IgD-negative memory B cell (primary cell): ENCODE measurements around the gene CTNNA2. TPM values are rescaled to one million over a fixed set of nuclear protein-coding genes. Genes with fewer than 3 reads are reported as not detected.

Experiments used
- H3K27ac Mint-ChIP-seq, 3 donors: one replicate each; pipeline ENCODE4 v1.8.0; 2020 to 2022; ENCODE audit warnings: mild to moderate bottlenecking in 3 of 3, mixed read lengths in 3 of 3, moderate library complexity in 1 of 3
- H3K27me3 Mint-ChIP-seq: one replicate; pipeline ENCODE4 v1.8.0; 2021; ENCODE audit warnings: mixed read lengths
- H3K36me3 Mint-ChIP-seq: one replicate; pipeline ENCODE4 v1.8.0; 2020; ENCODE audit warnings: mild to moderate bottlenecking, mixed read lengths
- H3K4me1 Mint-ChIP-seq, 3 donors: one replicate each; pipeline ENCODE4 v1.8.0; 2020 to 2022; ENCODE audit warnings: mixed read lengths in 3 of 3, mild to moderate bottlenecking in 1 of 3
- H3K4me3 Mint-ChIP-seq, 4 donors: one replicate each; pipeline ENCODE4 v1.8.0; 2020 to 2022; ENCODE audit warnings: mild to moderate bottlenecking in 4 of 4, mixed read lengths in 4 of 4, moderate library complexity in 3 of 4
- H3K9me3 Mint-ChIP-seq, 3 donors: one replicate each; pipeline ENCODE4 v1.8.0; 2020 to 2021; ENCODE audit warnings: mixed read lengths in 3 of 3, mild to moderate bottlenecking in 1 of 3
- polyA plus RNA-seq: library from polyadenylated mRNA; unstranded; fragments of 300-500 nt; fragmentation: Illumina TruSeq; gene quantifications from one replicate; pipeline ENCODE4 v1.2.3, GENCODE V29; 2021

The CTNNA2 gene
- polyA plus RNA-seq, 1 donor from 2014 or later = not detected

- Mint-ChIP-seq H3K36me3 (no peaks in the 10 kb centered on the region), H3K9me3 (peaks cover 3 to 14% (median 6%) of the 10 kb centered on the region in 3 donors), H3K27ac (no peak overlapping the region), H3K4me3 (no peak overlapping the region), H3K27me3 (no peaks in the 10 kb centered on the region), H3K4me1 (no peaks in the 10 kb centered on the region)
These were observed 745.5 kb downstream of the CTNNA2 start for GRCh38 chr2:80258341-80258740.

- H3K4me1 Mint-ChIP-seq = no peaks in the 10 kb centered on the region
- no peaks in the 10 kb centered on the region for H3K27me3 Mint-ChIP-seq
- H3K36me3 Mint-ChIP-seq = no peaks in the 10 kb centered on the region
- H3K27ac Mint-ChIP-seq = no peak overlapping the region
- no peak overlapping the region for H3K4me3 Mint-ChIP-seq
- peaks cover 3 to 14% (median 4%) of the 10 kb centered on the region in 3 donors for H3K9me3 Mint-ChIP-seq
These were observed 745.9 kb downstream of the CTNNA2 start for GRCh38 chr2:80258793-80259192.

- no peaks in the 10 kb centered on the region for H3K27me3 Mint-ChIP-seq
- H3K36me3 Mint-ChIP-seq = no peaks in the 10 kb centered on the region
- H3K4me1 Mint-ChIP-seq = no peaks in the 10 kb centered on the region
- H3K27ac Mint-ChIP-seq = no peak overlapping the region
- no peak overlapping the region for H3K4me3 Mint-ChIP-seq
- H3K9me3 Mint-ChIP-seq = peaks cover 3 to 14% (median 4%) of the 10 kb centered on the region in 3 donors
These were observed 746.4 kb downstream of the CTNNA2 start for GRCh38 chr2:80259292-80259691.

GRCh38 chr2:80266231-80266630 is 753.4 kb downstream of the CTNNA2 start:
- no peaks in the 10 kb centered on the region for H3K27me3 Mint-ChIP-seq
- H3K9me3 Mint-ChIP-seq = peaks cover 0 to 2% (median 1%) of the 10 kb centered on the region in 3 donors
- H3K4me1 Mint-ChIP-seq = no peaks in the 10 kb centered on the region
- H3K4me3 Mint-ChIP-seq = no peak overlapping the region
- no peaks in the 10 kb centered on the region for H3K36me3 Mint-ChIP-seq
- no peak overlapping the region for H3K27ac Mint-ChIP-seq

- H3K27me3 Mint-ChIP-seq = no peaks in the 10 kb centered on the region
- peaks cover 0 to 6% (median 4%) of the 10 kb centered on the region in 3 donors for H3K9me3 Mint-ChIP-seq
- no peak overlapping the region for H3K27ac Mint-ChIP-seq
- no peaks in the 10 kb centered on the region for H3K4me1 Mint-ChIP-seq
- no peak overlapping the region for H3K4me3 Mint-ChIP-seq
- no peaks in the 10 kb centered on the region for H3K36me3 Mint-ChIP-seq
These were observed 757.0 kb downstream of the CTNNA2 start for GRCh38 chr2:80269806-80270205.

- no peak overlapping the region for H3K27ac Mint-ChIP-seq
- no peaks in the 10 kb centered on the region for H3K4me1 Mint-ChIP-seq
- no peak overlapping the region for H3K4me3 Mint-ChIP-seq
- H3K36me3 Mint-ChIP-seq = peaks cover 2% of the 10 kb centered on the region
- peaks cover 3 to 9% (median 4%) of the 10 kb centered on the region in 3 donors for H3K9me3 Mint-ChIP-seq
- H3K27me3 Mint-ChIP-seq = no peaks in the 10 kb centered on the region
These were observed 767.7 kb downstream of the CTNNA2 start for GRCh38 chr2:80280598-80280997.

GRCh38 chr2:80281049-80281448 is 768.2 kb downstream of the CTNNA2 start:
- H3K9me3 Mint-ChIP-seq = peaks cover 3 to 9% (median 4%) of the 10 kb centered on the region in 3 donors
- no peaks in the 10 kb centered on the region for H3K4me1 Mint-ChIP-seq
- peaks cover 2% of the 10 kb centered on the region for H3K36me3 Mint-ChIP-seq
- no peaks in the 10 kb centered on the region for H3K27me3 Mint-ChIP-seq
- no peak overlapping the region for H3K27ac Mint-ChIP-seq
- H3K4me3 Mint-ChIP-seq = no peak overlapping the region

- no peak overlapping the region for H3K27ac Mint-ChIP-seq
- H3K27me3 Mint-ChIP-seq = no peaks in the 10 kb centered on the region
- H3K4me1 Mint-ChIP-seq = no peaks in the 10 kb centered on the region
- H3K36me3 Mint-ChIP-seq = no peaks in the 10 kb centered on the region
- H3K9me3 Mint-ChIP-seq = peaks cover 4 to 8% (median 6%) of the 10 kb centered on the region in 3 donors
- H3K4me3 Mint-ChIP-seq = no peak overlapping the region
These were observed 775.7 kb downstream of the CTNNA2 start for GRCh38 chr2:80288576-80288975.

- Mint-ChIP-seq H3K36me3 (no peaks in the 10 kb centered on the region), H3K4me1 (no peaks in the 10 kb centered on the region), H3K27ac (no peak overlapping the region), H3K4me3 (no peak overlapping the region), H3K27me3 (no peaks in the 10 kb centered on the region), H3K9me3 (peaks cover 4 to 7% (median 4%) of the 10 kb centered on the region in 3 donors)
These were observed 778.8 kb downstream of the CTNNA2 start for GRCh38 chr2:80291656-80292055.

- Mint-ChIP-seq H3K4me1 (no peaks in the 10 kb centered on the region), H3K9me3 (peaks cover 4 to 11% (median 4%) of the 10 kb centered on the region in 3 donors), H3K36me3 (no peaks in the 10 kb centered on the region), H3K4me3 (no peak overlapping the region), H3K27me3 (no peaks in the 10 kb centered on the region), H3K27ac (no peak overlapping the region)
These were observed 779.6 kb downstream of the CTNNA2 start for GRCh38 chr2:80292474-80292873.

- no peak overlapping the region for H3K4me3 Mint-ChIP-seq
- H3K27ac Mint-ChIP-seq = no peak overlapping the region
- H3K9me3 Mint-ChIP-seq = peaks cover 4 to 11% (median 4%) of the 10 kb centered on the region in 3 donors
- no peaks in the 10 kb centered on the region for H3K27me3 Mint-ChIP-seq
- no peaks in the 10 kb centered on the region for H3K36me3 Mint-ChIP-seq
- H3K4me1 Mint-ChIP-seq = no peaks in the 10 kb centered on the region
These were observed 780.2 kb downstream of the CTNNA2 start for GRCh38 chr2:80293039-80293438.

- Mint-ChIP-seq H3K27ac (no peak overlapping the region), H3K36me3 (no peaks in the 10 kb centered on the region), H3K27me3 (peaks cover 15% of the 10 kb centered on the region), H3K4me1 (no peaks in the 10 kb centered on the region), H3K9me3 (peaks cover 0 to 8% (median 2%) of the 10 kb centered on the region in 3 donors), H3K4me3 (no peak overlapping the region)
These were observed 786.1 kb downstream of the CTNNA2 start for GRCh38 chr2:80298954-80299353.

GRCh38 chr2:80299661-80300060 is 786.8 kb downstream of the CTNNA2 start:
- Mint-ChIP-seq H3K27me3 (peaks cover 15% of the 10 kb centered on the region), H3K36me3 (no peaks in the 10 kb centered on the region), H3K4me3 (no peak overlapping the region), H3K9me3 (peaks cover 0 to 4% (median 2%) of the 10 kb centered on the region in 3 donors), H3K27ac (no peak overlapping the region), H3K4me1 (no peaks in the 10 kb centered on the region)

- H3K27me3 Mint-ChIP-seq = peaks cover 17% of the 10 kb centered on the region
- H3K27ac Mint-ChIP-seq = no peak overlapping the region
- H3K36me3 Mint-ChIP-seq = no peaks in the 10 kb centered on the region
- no peak overlapping the region for H3K4me3 Mint-ChIP-seq
- H3K4me1 Mint-ChIP-seq = no peaks in the 10 kb centered on the region
- H3K9me3 Mint-ChIP-seq = peaks cover 1 to 4% (median 2%) of the 10 kb centered on the region in 3 donors
These were observed 787.5 kb downstream of the CTNNA2 start for GRCh38 chr2:80300346-80300745.

- H3K9me3 Mint-ChIP-seq = peaks cover 1 to 4% (median 2%) of the 10 kb centered on the region in 3 donors
- H3K27me3 Mint-ChIP-seq = peaks cover 20% of the 10 kb centered on the region
- no peak overlapping the region for H3K4me3 Mint-ChIP-seq
- peak overlapping the region in 1 of 3 donors; percentile 43 for H3K27ac Mint-ChIP-seq
- H3K4me1 Mint-ChIP-seq = no peaks in the 10 kb centered on the region
- H3K36me3 Mint-ChIP-seq = no peaks in the 10 kb centered on the region
These were observed 788.1 kb downstream of the CTNNA2 start for GRCh38 chr2:80300954-80301353.

GRCh38 chr2:80302001-80302313 is 789.1 kb downstream of the CTNNA2 start:
- peaks cover 23% of the 10 kb centered on the region for H3K27me3 Mint-ChIP-seq
- H3K9me3 Mint-ChIP-seq = peaks cover 1 to 4% (median 2%) of the 10 kb centered on the region in 3 donors
- H3K4me3 Mint-ChIP-seq = no peak overlapping the region
- no peak overlapping the region for H3K27ac Mint-ChIP-seq
- no peaks in the 10 kb centered on the region for H3K4me1 Mint-ChIP-seq
- H3K36me3 Mint-ChIP-seq = no peaks in the 10 kb centered on the region
